Endodermal cell (in vitro differentiated cells): ENCODE data around the gene TSC1. TPM values are rescaled to one million over a fixed set of nuclear protein-coding genes. Genes with fewer than 3 reads are reported as not detected.

Experiments
- DNase-seq: peaks from one replicate; pipeline ENCODE4 v3.0.0-alpha.2; 2017
- H3K27ac ChIP-seq: 2 replicates; pipeline ENCODE4 v1.5.1; 2013; ENCODE audit warnings: mild to moderate bottlenecking, low read depth, low read length, moderate library complexity
- H3K27me3 ChIP-seq: 2 replicates; pipeline ENCODE4 v1.6.1; 2013; ENCODE audit warnings: mild to moderate bottlenecking, low read length, moderate library complexity; ENCODE audit not compliant: insufficient read depth, control insufficient read depth, poor library complexity, severe bottlenecking
- H3K36me3 ChIP-seq: 2 replicates; pipeline ENCODE4 v1.7.0; 2013; ENCODE audit warnings: mild to moderate bottlenecking, low read length, moderate library complexity; ENCODE audit not compliant: control insufficient read depth, insufficient read depth
- H3K4me1 ChIP-seq: one replicate; pipeline ENCODE4 v1.7.0; 2013; ENCODE audit warnings: low read length; ENCODE audit not compliant: control insufficient read depth, insufficient read depth
- H3K4me3 ChIP-seq: 2 replicates; pipeline ENCODE4 v1.5.1; 2013; ENCODE audit warnings: mild to moderate bottlenecking, low read length, moderate library complexity
- H3K9ac ChIP-seq: 2 replicates; pipeline ENCODE4 v1.6.1; 2013; ENCODE audit warnings: mild to moderate bottlenecking, low read length, moderate library complexity; ENCODE audit not compliant: poor library complexity, severe bottlenecking; ENCODE audit errors: extremely low read depth
- H3K9me3 ChIP-seq: 2 replicates; pipeline ENCODE4 v1.6.1; 2013; ENCODE audit warnings: mild to moderate bottlenecking, low read length, moderate library complexity; ENCODE audit not compliant: control insufficient read depth
- H3K27ac Mint-ChIP-seq: 2 replicates; pipeline ENCODE4 v1.8.0; 2020; ENCODE audit warnings: mixed read lengths
- H3K27me3 Mint-ChIP-seq: 2 replicates; pipeline ENCODE4 v1.8.0; 2021; ENCODE audit warnings: mild to moderate bottlenecking, mixed read lengths; ENCODE audit not compliant: insufficient read depth
- H3K36me3 Mint-ChIP-seq: 2 replicates; pipeline ENCODE4 v1.8.0; 2020; ENCODE audit warnings: low read depth, mixed read lengths
- H3K4me1 Mint-ChIP-seq: 2 replicates; pipeline ENCODE4 v1.8.0; 2020; ENCODE audit warnings: mixed read lengths
- H3K4me3 Mint-ChIP-seq: 2 replicates; pipeline ENCODE4 v1.8.0; 2020; ENCODE audit warnings: mild to moderate bottlenecking, moderate library complexity, mixed read lengths
- H3K9me3 Mint-ChIP-seq: 2 replicates; pipeline ENCODE4 v1.8.0; 2020; ENCODE audit warnings: mild to moderate bottlenecking, mixed read lengths
- WGBS, 2 experiments: methylation state at CpG; one replicate each; pipeline versions ENCODE4 v1.1.5 to v1.1.7; 2013; ENCODE audit warnings: missing lambda C conversion rate in 2 of 2, mixed read lengths in 1 of 2; ENCODE audit not compliant: insufficient coverage in 1 of 2, insufficient read length in 1 of 2; 5-methylcytosine and 5-hydroxymethylcytosine counted together
- total RNA-seq, 2 donors: library from RNA; stranded (reverse); fragmentation: NEBNext Ultra II Directional in 1 of 2; extraction: Animal tissue kit (Norgen Biotek cat#: 25700) in 1 of 2; gene quantifications; 2 replicates in 1 of 2; 3 replicates in 1 of 2; pipeline ENCODE4 v1.2.1, GENCODE V29; 2021
- TF ChIP-seq, protein P1 (sequence below): fragments of 200-600 bp; sonication (generic); conservative IDR thresholded peaks from 2 replicates; pipeline ENCODE4 v1.5.0; 2021; ENCODE audit warnings: antibody characterized with exemption, mild to moderate bottlenecking

TSC1 gene
- total RNA-seq, 2 donors from 2014 or later, result 67.8 to 72.9 TPM

DNA sequence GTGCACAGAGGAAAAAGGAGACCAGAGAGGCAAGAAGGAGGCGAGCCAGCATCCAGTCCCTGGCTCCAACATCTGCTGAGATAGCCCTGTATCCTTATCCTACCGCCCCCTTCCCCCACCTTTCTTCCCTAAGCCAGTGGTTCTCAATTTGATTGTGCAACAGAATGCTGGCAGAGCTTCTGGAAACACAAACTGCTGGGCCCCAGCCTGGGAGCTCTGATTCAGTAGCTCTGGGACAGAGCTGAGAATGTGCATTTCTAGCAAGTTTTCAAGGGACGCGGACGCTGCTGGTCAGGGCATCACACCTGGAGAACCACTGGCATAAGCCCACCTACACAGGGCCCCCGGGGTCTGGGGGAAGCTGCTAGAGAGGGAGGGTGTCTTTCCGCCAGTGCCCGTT, 87.4 kb downstream of the TSC1 start:
- TF ChIP-seq, protein P1, sequence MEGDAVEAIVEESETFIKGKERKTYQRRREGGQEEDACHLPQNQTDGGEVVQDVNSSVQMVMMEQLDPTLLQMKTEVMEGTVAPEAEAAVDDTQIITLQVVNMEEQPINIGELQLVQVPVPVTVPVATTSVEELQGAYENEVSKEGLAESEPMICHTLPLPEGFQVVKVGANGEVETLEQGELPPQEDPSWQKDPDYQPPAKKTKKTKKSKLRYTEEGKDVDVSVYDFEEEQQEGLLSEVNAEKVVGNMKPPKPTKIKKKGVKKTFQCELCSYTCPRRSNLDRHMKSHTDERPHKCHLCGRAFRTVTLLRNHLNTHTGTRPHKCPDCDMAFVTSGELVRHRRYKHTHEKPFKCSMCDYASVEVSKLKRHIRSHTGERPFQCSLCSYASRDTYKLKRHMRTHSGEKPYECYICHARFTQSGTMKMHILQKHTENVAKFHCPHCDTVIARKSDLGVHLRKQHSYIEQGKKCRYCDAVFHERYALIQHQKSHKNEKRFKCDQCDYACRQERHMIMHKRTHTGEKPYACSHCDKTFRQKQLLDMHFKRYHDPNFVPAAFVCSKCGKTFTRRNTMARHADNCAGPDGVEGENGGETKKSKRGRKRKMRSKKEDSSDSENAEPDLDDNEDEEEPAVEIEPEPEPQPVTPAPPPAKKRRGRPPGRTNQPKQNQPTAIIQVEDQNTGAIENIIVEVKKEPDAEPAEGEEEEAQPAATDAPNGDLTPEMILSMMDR, result no peak
- 80 to 100% methylated on average over 2 to 8 of the region's 8 CpGs for WGBS, 2 experiments
- Mint-ChIP-seq H3K36me3 (no peaks in the 10 kb centered on the region), H3K4me1 (peaks cover 2% of the 10 kb centered on the region), H3K9me3 (no peaks in the 10 kb centered on the region), H3K4me3 (no peak overlapping the region), H3K27ac (no peak overlapping the region), H3K27me3 (peaks cover 7% of the 10 kb centered on the region)
- no peaks in the 10 kb centered on the region for H3K27me3 ChIP-seq
- no peak overlapping the region for H3K9ac ChIP-seq
- H3K36me3 ChIP-seq, result no peaks in the 10 kb centered on the region
- no peak overlapping the region for H3K27ac ChIP-seq
- no peak overlapping the region for H3K4me3 ChIP-seq
- no peaks in the 10 kb centered on the region for H3K4me1 ChIP-seq
- H3K9me3 ChIP-seq, result no peaks in the 10 kb centered on the region
- no peak for DNase-seq

DNA sequence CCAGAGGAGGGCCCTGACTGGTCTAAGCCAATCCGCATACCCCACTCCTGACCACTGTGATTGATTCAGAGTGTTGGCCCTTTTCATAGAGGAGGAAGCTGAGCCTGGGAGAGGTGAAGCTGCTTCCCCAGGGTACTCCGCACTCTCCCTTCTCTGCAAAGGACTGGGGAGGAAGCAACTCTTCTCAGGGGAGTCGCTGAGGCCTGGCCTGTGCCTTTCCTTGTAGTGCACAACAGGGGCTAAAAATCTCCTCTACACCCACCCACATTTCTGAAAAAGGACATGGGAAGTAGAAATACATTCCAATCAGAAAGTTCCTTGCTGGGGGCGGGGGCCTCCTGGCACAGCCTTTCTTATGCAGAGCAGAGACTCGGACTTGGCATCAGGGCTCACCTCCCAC, 88.5 kb downstream of the TSC1 start:
- Histone ChIP-seq H3K4me3 (no peak overlapping the region), H3K9me3 (no peaks in the 10 kb centered on the region), H3K27ac (no peak overlapping the region), H3K27me3 (no peaks in the 10 kb centered on the region), H3K36me3 (no peaks in the 10 kb centered on the region), H3K9ac (no peak overlapping the region), H3K4me1 (no peaks in the 10 kb centered on the region)
- DNase-seq, result no peak
- no peaks in the 10 kb centered on the region for H3K9me3 Mint-ChIP-seq
- peaks cover 2% of the 10 kb centered on the region for H3K4me1 Mint-ChIP-seq
- 90 to 96% methylated on average over 4 to 5 of the region's 5 CpGs for WGBS, 2 experiments
- H3K27me3 Mint-ChIP-seq, result peaks cover 7% of the 10 kb centered on the region
- H3K36me3 Mint-ChIP-seq, result no peaks in the 10 kb centered on the region
- no peak overlapping the region for H3K4me3 Mint-ChIP-seq
- peak overlapping the region; percentile 30 for H3K27ac Mint-ChIP-seq
- TF ChIP-seq, protein P1, result no peak

DNA sequence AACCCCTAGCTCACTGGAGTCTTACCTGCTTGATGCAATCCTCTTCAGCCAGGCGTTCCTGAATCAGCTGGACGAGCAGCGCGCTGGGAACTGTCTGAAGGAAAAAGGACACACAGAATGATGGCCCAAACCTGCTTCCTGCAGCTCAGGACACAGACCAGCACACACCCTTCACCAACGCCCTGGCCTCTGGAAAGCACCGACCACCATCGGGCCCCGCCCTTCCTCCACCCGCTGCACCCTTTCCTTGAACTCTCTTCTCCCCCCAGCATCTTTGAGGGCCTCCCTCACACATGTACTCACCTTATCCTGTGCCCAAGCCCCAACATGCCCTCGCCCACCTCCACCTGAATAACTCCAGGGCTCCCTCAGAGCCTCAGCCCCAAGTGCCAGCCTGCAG, 89.6 kb downstream of the TSC1 start:
- TF ChIP-seq, protein P1, result no peak
- peaks cover 2% of the 10 kb centered on the region for H3K4me1 Mint-ChIP-seq
- H3K27me3 Mint-ChIP-seq, result peaks cover 7% of the 10 kb centered on the region
- H3K27ac ChIP-seq, result no peak overlapping the region
- no peaks in the 10 kb centered on the region for H3K9me3 Mint-ChIP-seq
- WGBS, 2 experiments, result 93 to 100% methylated on average over 2 to 10 of the region's 10 CpGs
- H3K36me3 ChIP-seq, result no peaks in the 10 kb centered on the region
- H3K4me3 Mint-ChIP-seq, result no peak overlapping the region
- H3K27me3 ChIP-seq, result no peaks in the 10 kb centered on the region
- no peak overlapping the region for H3K4me3 ChIP-seq
- no peak for DNase-seq
- H3K27ac Mint-ChIP-seq, result no peak overlapping the region
- H3K36me3 Mint-ChIP-seq, result no peaks in the 10 kb centered on the region
- H3K4me1 ChIP-seq, result no peaks in the 10 kb centered on the region
- H3K9ac ChIP-seq, result no peak overlapping the region
- H3K9me3 ChIP-seq, result no peaks in the 10 kb centered on the region
